Measurements from ENCODE around the gene PDIA5. TPM values are rescaled to one million over a fixed set of nuclear protein-coding genes. Genes with fewer than 3 reads are reported as not detected.
A peak's percentile ranks its signal among the peaks of the same experiment; 100 is the strongest.
"Not testable (repeated sequence)": the region's sequence is repeated elsewhere in the genome, so short reads cannot be mapped to it uniquely, and the experiment has no call there.

Gene PDIA5
- total RNA-seq, 1 donor from 2014 or later = 5.4 TPM

GRCh38 chr3:123126653-123127052 is 59.8 kb downstream of the PDIA5 start:
- ATAC-seq (ENCODE audit: poor library complexity) (no peak), DNase-seq (no peak)
- intact Hi-C loops (cut with DNase I) = no loop called here

- DNase-seq (no peak), ATAC-seq (ENCODE audit: poor library complexity) (no peak)
- intact Hi-C loops (cut with DNase I) = no loop called here
Measured at GRCh38 chr3:123129092-123129491, 62.3 kb downstream of the PDIA5 start.

- intact Hi-C loops (cut with DNase I) = no loop called here
- no peak for ATAC-seq (ENCODE audit: poor library complexity)
- no peak for DNase-seq
Measured at GRCh38 chr3:123129532-123129931, 62.7 kb downstream of the PDIA5 start.

- DNase-seq = no peak
- intact Hi-C loops (cut with DNase I) = no loop called here
- peak; percentile 56 for ATAC-seq (ENCODE audit: poor library complexity)
Measured at GRCh38 chr3:123130079-123130750, 63.4 kb downstream of the PDIA5 start.

- DNase-seq = no peak
- intact Hi-C loops (cut with DNase I) = no loop called here
- no peak for ATAC-seq (ENCODE audit: poor library complexity)
Measured at GRCh38 chr3:123134671-123135070, 67.8 kb downstream of the PDIA5 start.

GRCh38 chr3:123137001-123137400 is 70.2 kb downstream of the PDIA5 start:
- intact Hi-C loops (cut with DNase I) = no loop called here
- DNase-seq (no peak), ATAC-seq (ENCODE audit: poor library complexity) (no peak)

- ATAC-seq (ENCODE audit: poor library complexity) (no peak), DNase-seq (no peak)
- intact Hi-C loops (cut with DNase I) = no loop called here
Measured at GRCh38 chr3:123138839-123139444, 72.1 kb downstream of the PDIA5 start.

GRCh38 chr3:123139522-123139921 is 72.7 kb downstream of the PDIA5 start:
- intact Hi-C loops (cut with DNase I) = no loop called here
- DNase-seq = no peak
- no peak for ATAC-seq (ENCODE audit: poor library complexity)

- no peak for ATAC-seq (ENCODE audit: poor library complexity)
- intact Hi-C loops (cut with DNase I) = no loop called here
- DNase-seq = no peak
Measured at GRCh38 chr3:123140550-123140949, 73.7 kb downstream of the PDIA5 start.

- DNase-seq = no peak
- intact Hi-C loops (cut with DNase I) = no loop called here
- no peak for ATAC-seq (ENCODE audit: poor library complexity)
Measured at GRCh38 chr3:123141276-123141675, 74.5 kb downstream of the PDIA5 start.

- no peak for DNase-seq
- no peak for ATAC-seq (ENCODE audit: poor library complexity)
- intact Hi-C loops (cut with DNase I) = no loop called here
Measured at GRCh38 chr3:123143669-123144411, 77.0 kb downstream of the PDIA5 start.

GRCh38 chr3:123147754-123148535 is 81.1 kb downstream of the PDIA5 start:
- intact Hi-C loops (cut with DNase I) = no loop called here
- ATAC-seq (ENCODE audit: poor library complexity) (no peak), DNase-seq (no peak)

GRCh38 chr3:123148772-123149171 is 81.9 kb downstream of the PDIA5 start:
- no peak for DNase-seq
- ATAC-seq (ENCODE audit: poor library complexity) = no peak
- intact Hi-C loops (cut with DNase I) = no loop called here

GRCh38 chr3:123149525-123149924 is 82.7 kb downstream of the PDIA5 start:
- ATAC-seq (ENCODE audit: poor library complexity) (no peak), DNase-seq (no peak)
- intact Hi-C loops (cut with DNase I) = no loop called here

- ATAC-seq (ENCODE audit: poor library complexity) (no peak), DNase-seq (no peak)
- intact Hi-C loops (cut with DNase I) = no loop called here
Measured at GRCh38 chr3:123150449-123151215, 83.8 kb downstream of the PDIA5 start.

- no peak for ATAC-seq (ENCODE audit: poor library complexity)
- intact Hi-C loops (cut with DNase I) = no loop called here
- no peak for DNase-seq
Measured at GRCh38 chr3:123151251-123151705, 84.5 kb downstream of the PDIA5 start.

- intact Hi-C loops (cut with DNase I); DNase-seq: not testable (repeated sequence)
Measured at GRCh38 chr3:123151853-123152420, 85.1 kb downstream of the PDIA5 start.

GRCh38 chr3:123152687-123153086 is 85.9 kb downstream of the PDIA5 start:
- no peak for DNase-seq
- intact Hi-C loops (cut with DNase I) = no loop called here
- ATAC-seq (ENCODE audit: poor library complexity) = no peak

More at GRCh38 chr3:123151853-123152420, 85.1 kb downstream of the PDIA5 start:
- ATAC-seq (ENCODE audit: poor library complexity) = not testable (repeated sequence)
